ENCODE data around the gene FARP2. TPM values are rescaled to one million over a fixed set of nuclear protein-coding genes. Genes with fewer than 3 reads are reported as not detected.

Gene FARP2
- total and polyA plus RNA-seq, 2 of the 13 experiments (the other 11 are each of a cell fraction or from before 2014, with no cell fraction given), result 28.0 to 45.4 TPM

- peak; percentile 9 for TF ChIP-seq TEAD3 (CRISPR knock-in tag; optimal IDR thresholded peaks at IDR 0.05; ENCODE audit: borderline replicate concordance)
- TF ChIP-seq MEIS2 (CRISPR knock-in tag; IDR thresholded peaks at IDR 0.05), result no peak; the same call in 1 of the 2 replicates
- TF ChIP-seq KDM2A (CRISPR knock-in tag; IDR thresholded peaks at IDR 0.05; ENCODE audit: borderline replicate concordance, low read depth), result peak; percentile 63; the same call in 1 of the 2 replicates
- no peak for TF ChIP-seq SIX4 (CRISPR knock-in tag; IDR thresholded peaks at IDR 0.05)
- TF ChIP-seq AFF4 (CRISPR knock-in tag; IDR thresholded peaks at IDR 0.05), result no peak
- TF ChIP-seq TBP (CRISPR knock-in tag; IDR thresholded peaks at IDR 0.05), result no peak
- 0 out of 2 replicates have a peak, but pooled peaks have one; percentile 29 for TF ChIP-seq ZNF552 (CRISPR knock-in tag; IDR thresholded peaks at IDR 0.05; ENCODE audit: borderline replicate concordance)
- no peak for TF ChIP-seq JUNB (CRISPR knock-in tag; IDR thresholded peaks at IDR 0.05; ENCODE audit: borderline replicate concordance)
- no peak; the same call in 1 of the 2 replicates for TF ChIP-seq ZBTB2 (CRISPR knock-in tag; IDR thresholded peaks at IDR 0.05; ENCODE audit: low read depth)
- no peak; the same call in 1 of the 2 replicates for TF ChIP-seq ZNF704 (CRISPR knock-in tag; IDR thresholded peaks at IDR 0.05; ENCODE audit: borderline replicate concordance)
- TF ChIP-seq ZNF782 (CRISPR knock-in tag; IDR thresholded peaks at IDR 0.05; ENCODE audit: borderline replicate concordance), result no peak
- no peak for TF ChIP-seq ZBTB25 (CRISPR knock-in tag; IDR thresholded peaks at IDR 0.05)
- no peak for TF ChIP-seq AKNA (CRISPR knock-in tag; IDR thresholded peaks at IDR 0.05; ENCODE audit: borderline replicate concordance)
Observed at GRCh38 chr2:241507430-241508239, 151.6 kb downstream of the FARP2 start (continued).

Data from HepG2 (cell line).